GM23338 (cell line): ENCODE measurements around the gene SLC9A8. TPM values are rescaled to one million over a fixed set of nuclear protein-coding genes. Genes with fewer than 3 reads are reported as not detected.

Source experiments
- ATAC-seq: fragments of 200-7000 bp; cut with Tn5 transposase; 3 replicates; pipeline ENCODE4 v1.9.1; 2020
- DNase-seq: peaks from one replicate; pipeline ENCODE4 v3.0.0-alpha.2; 2015; ENCODE audit warnings: low spot score
- H2AFZ ChIP-seq: fragments of 200-600 bp; sonication (generic); 2 replicates; pipeline ENCODE4 v1.8.0; 2016; ENCODE audit warnings: antibody characterized with exemption, mild to moderate bottlenecking, moderate library complexity
- H3F3A ChIP-seq: fragments of 200-600 bp; sonication (generic); replicated peaks from 2 replicates; pipeline ENCODE4 v1.8.0; 2017; ENCODE audit warnings: antibody characterized with exemption, mixed run types, low read depth
- H3K27ac ChIP-seq: fragments of 200-600 bp; sonication (generic); 2 replicates; pipeline ENCODE4 v1.6.1; 2016; ENCODE audit warnings: low read depth
- H3K27me3 ChIP-seq: fragments of 200-600 bp; sonication (generic); 2 replicates; pipeline ENCODE4 v1.8.0; 2016; ENCODE audit warnings: mild to moderate bottlenecking, mixed run types, moderate library complexity; ENCODE audit not compliant: insufficient read depth
- H3K36me3 ChIP-seq: fragments of 200-600 bp; sonication (generic); 2 replicates; pipeline ENCODE4 v1.8.0; 2016; ENCODE audit warnings: mild to moderate bottlenecking; ENCODE audit not compliant: insufficient read depth
- H3K4me1 ChIP-seq: fragments of 200-600 bp; sonication (generic); 2 replicates; pipeline ENCODE4 v1.8.0; 2016; ENCODE audit warnings: mild to moderate bottlenecking, moderate library complexity; ENCODE audit not compliant: insufficient read depth
- H3K4me2 ChIP-seq: fragments of 200-600 bp; sonication (generic); 2 replicates; pipeline ENCODE4 v1.7.1; 2017; ENCODE audit warnings: mixed run types
- H3K4me3 ChIP-seq: fragments of 200-600 bp; sonication (generic); 2 replicates; pipeline ENCODE4 v1.6.1; 2016; ENCODE audit warnings: mixed run types
- H3K79me2 ChIP-seq: fragments of 200-600 bp; sonication (generic); replicated peaks from 2 replicates; pipeline ENCODE4 v1.8.0; 2017; ENCODE audit warnings: mild to moderate bottlenecking; ENCODE audit not compliant: insufficient read depth
- H3K9me2 ChIP-seq: fragments of 200-600 bp; sonication (generic); 2 replicates; pipeline ENCODE4 v1.8.0; 2017; ENCODE audit not compliant: insufficient read depth
- H4K20me1 ChIP-seq: fragments of 200-600 bp; sonication (generic); replicated peaks from 2 replicates; pipeline ENCODE4 v1.8.0; 2017; ENCODE audit warnings: mild to moderate bottlenecking; ENCODE audit not compliant: insufficient read depth
- H3K27ac Mint-ChIP-seq: 2 replicates; pipeline ENCODE4 v1.8.0; 2020; ENCODE audit warnings: inconsistent platforms, mild to moderate bottlenecking, moderate library complexity, mixed read lengths
- H3K27me3 Mint-ChIP-seq: 3 replicates; pipeline ENCODE4 v1.8.0; 2022; ENCODE audit warnings: low read depth, mild to moderate bottlenecking, moderate library complexity, mixed read lengths, inconsistent platforms; ENCODE audit not compliant: insufficient read depth, poor library complexity
- H3K36me3 Mint-ChIP-seq: 3 replicates; pipeline ENCODE4 v1.8.0; 2021; ENCODE audit warnings: low read depth, mild to moderate bottlenecking, inconsistent platforms, moderate library complexity, mixed read lengths
- H3K4me1 Mint-ChIP-seq: 3 replicates; pipeline ENCODE4 v1.8.0; 2020; ENCODE audit warnings: mild to moderate bottlenecking, inconsistent platforms, mixed read lengths
- H3K4me3 Mint-ChIP-seq: 3 replicates; pipeline ENCODE4 v1.8.0; 2021; ENCODE audit warnings: moderate library complexity, mild to moderate bottlenecking, inconsistent platforms, mixed read lengths
- H3K9me3 Mint-ChIP-seq: 3 replicates; pipeline ENCODE4 v1.8.0; 2020; ENCODE audit warnings: moderate library complexity, mild to moderate bottlenecking, inconsistent platforms, mixed read lengths
- ETS1 ChIP-seq: IDR thresholded peaks from 2 replicates; pipeline ENCODE4 v1.6.1; 2016; ENCODE audit warnings: antibody characterized with exemption
- EZH2 ChIP-seq: fragments of 200-600 bp; sonication (generic); IDR thresholded peaks from one replicate; pipeline ENCODE4 v1.8.0; 2017; ENCODE audit warnings: antibody characterized with exemption, mild to moderate bottlenecking, low read depth; ENCODE audit not compliant: unreplicated experiment
- POLR2AphosphoS5 ChIP-seq: IDR thresholded peaks from 2 replicates; pipeline ENCODE4 v1.6.1; 2016; ENCODE audit warnings: antibody characterized with exemption, low read depth
- STAT1 ChIP-seq: IDR thresholded peaks from one replicate; pipeline ENCODE4 v1.6.1; 2016; ENCODE audit warnings: antibody characterized with exemption; ENCODE audit not compliant: unreplicated experiment
- polyA plus RNA-seq: library from polyadenylated mRNA; unstranded; fragments of >200 nt; fragmentation: Nextera tagmentation; extraction: Ambion mirVana; gene quantifications from 2 replicates; pipeline ENCODE4 v1.2.1, GENCODE V29; 2016
- total RNA-seq: library from RNA; depleted of rRNA; stranded (reverse); fragments of >200 nt; shearing (Covaris generic); gene quantifications from 2 replicates; pipeline ENCODE4 v1.2.3, GENCODE V29; 2014
- TF ChIP-seq, protein P1 (sequence below): fragments of 250-450 bp; sonication (Bioruptor Pico); IDR thresholded peaks from 2 replicates; pipeline ENCODE4 v1.5.0; 2020; ENCODE audit warnings: mild to moderate bottlenecking, moderate library complexity
- TF ChIP-seq, protein P2 (sequence below), 2 experiments: fragments of 200-600 bp in 1 of 2; sonication (generic) in 1 of 2; conservative IDR thresholded peaks; 2 replicates each; pipeline versions ENCODE4 v1.5.1 to v1.6.1; 2016 to 2017; ENCODE audit warnings: antibody characterized with exemption in 2 of 2, low read depth in 2 of 2, mild to moderate bottlenecking in 2 of 2, moderate library complexity in 1 of 2

SLC9A8 gene
- total and polyA plus RNA-seq, 2 experiments from 2014 or later, result 2.6 to 6.4 TPM

GRCh38 chr20:49796600-49797343 lies 15.9 kb upstream of the SLC9A8 start (continued):
- TF ChIP-seq, protein P1, sequence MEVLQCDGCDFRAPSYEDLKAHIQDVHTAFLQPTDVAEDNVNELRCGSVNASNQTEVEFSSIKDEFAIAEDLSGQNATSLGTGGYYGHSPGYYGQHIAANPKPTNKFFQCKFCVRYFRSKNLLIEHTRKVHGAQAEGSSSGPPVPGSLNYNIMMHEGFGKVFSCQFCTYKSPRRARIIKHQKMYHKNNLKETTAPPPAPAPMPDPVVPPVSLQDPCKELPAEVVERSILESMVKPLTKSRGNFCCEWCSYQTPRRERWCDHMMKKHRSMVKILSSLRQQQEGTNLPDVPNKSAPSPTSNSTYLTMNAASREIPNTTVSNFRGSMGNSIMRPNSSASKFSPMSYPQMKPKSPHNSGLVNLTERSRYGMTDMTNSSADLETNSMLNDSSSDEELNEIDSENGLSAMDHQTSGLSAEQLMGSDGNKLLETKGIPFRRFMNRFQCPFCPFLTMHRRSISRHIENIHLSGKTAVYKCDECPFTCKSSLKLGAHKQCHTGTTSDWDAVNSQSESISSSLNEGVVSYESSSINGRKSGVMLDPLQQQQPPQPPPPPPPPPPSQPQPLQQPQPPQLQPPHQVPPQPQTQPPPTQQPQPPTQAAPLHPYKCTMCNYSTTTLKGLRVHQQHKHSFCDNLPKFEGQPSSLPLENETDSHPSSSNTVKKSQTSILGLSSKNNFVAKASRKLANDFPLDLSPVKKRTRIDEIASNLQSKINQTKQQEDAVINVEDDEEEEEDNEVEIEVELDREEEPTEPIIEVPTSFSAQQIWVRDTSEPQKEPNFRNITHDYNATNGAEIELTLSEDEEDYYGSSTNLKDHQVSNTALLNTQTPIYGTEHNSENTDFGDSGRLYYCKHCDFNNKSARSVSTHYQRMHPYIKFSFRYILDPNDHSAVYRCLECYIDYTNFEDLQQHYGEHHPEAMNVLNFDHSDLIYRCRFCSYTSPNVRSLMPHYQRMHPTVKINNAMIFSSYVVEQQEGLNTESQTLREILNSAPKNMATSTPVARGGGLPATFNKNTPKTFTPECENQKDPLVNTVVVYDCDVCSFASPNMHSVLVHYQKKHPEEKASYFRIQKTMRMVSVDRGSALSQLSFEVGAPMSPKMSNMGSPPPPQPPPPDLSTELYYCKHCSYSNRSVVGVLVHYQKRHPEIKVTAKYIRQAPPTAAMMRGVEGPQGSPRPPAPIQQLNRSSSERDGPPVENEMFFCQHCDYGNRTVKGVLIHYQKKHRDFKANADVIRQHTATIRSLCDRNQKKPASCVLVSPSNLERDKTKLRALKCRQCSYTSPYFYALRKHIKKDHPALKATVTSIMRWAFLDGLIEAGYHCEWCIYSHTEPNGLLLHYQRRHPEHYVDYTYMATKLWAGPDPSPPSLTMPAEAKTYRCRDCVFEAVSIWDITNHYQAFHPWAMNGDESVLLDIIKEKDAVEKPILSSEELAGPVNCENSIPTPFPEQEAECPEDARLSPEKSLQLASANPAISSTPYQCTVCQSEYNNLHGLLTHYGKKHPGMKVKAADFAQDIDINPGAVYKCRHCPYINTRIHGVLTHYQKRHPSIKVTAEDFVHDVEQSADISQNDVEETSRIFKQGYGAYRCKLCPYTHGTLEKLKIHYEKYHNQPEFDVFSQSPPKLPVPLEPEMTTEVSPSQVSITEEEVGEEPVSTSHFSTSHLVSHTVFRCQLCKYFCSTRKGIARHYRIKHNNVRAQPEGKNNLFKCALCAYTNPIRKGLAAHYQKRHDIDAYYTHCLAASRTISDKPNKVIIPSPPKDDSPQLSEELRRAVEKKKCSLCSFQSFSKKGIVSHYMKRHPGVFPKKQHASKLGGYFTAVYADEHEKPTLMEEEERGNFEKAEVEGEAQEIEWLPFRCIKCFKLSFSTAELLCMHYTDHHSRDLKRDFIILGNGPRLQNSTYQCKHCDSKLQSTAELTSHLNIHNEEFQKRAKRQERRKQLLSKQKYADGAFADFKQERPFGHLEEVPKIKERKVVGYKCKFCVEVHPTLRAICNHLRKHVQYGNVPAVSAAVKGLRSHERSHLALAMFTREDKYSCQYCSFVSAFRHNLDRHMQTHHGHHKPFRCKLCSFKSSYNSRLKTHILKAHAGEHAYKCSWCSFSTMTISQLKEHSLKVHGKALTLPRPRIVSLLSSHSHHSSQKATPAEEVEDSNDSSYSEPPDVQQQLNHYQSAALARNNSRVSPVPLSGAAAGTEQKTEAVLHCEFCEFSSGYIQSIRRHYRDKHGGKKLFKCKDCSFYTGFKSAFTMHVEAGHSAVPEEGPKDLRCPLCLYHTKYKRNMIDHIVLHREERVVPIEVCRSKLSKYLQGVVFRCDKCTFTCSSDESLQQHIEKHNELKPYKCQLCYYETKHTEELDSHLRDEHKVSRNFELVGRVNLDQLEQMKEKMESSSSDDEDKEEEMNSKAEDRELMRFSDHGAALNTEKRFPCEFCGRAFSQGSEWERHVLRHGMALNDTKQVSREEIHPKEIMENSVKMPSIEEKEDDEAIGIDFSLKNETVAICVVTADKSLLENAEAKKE, result no peak

GRCh38 chr20:49797344-49797615 lies 15.3 kb upstream of the SLC9A8 start:
- Histone ChIP-seq H3K79me2 (no peaks in the 10 kb centered on the region), H3K4me1 (no peaks in the 10 kb centered on the region), H3F3A (no peaks in the 10 kb centered on the region), H3K9me2 (no peaks in the 10 kb centered on the region), H3K27me3 (no peaks in the 10 kb centered on the region), H3K4me3 (no peak overlapping the region), H3K36me3 (no peaks in the 10 kb centered on the region), H3K4me2 (no peak overlapping the region), H4K20me1 (no peaks in the 10 kb centered on the region), H3K27ac (no peak overlapping the region), H2AFZ (no peak overlapping the region; the same call in 1 of the 2 replicates)
- H3K4me1 Mint-ChIP-seq, result no peaks in the 10 kb centered on the region
- H3K9me3 Mint-ChIP-seq, result no peaks in the 10 kb centered on the region
- H3K27me3 Mint-ChIP-seq, result no peaks in the 10 kb centered on the region
- DNase-seq, result no peak
- H3K36me3 Mint-ChIP-seq, result no peaks in the 10 kb centered on the region
- no peak overlapping the region for H3K4me3 Mint-ChIP-seq
- H3K27ac Mint-ChIP-seq, result no peak overlapping the region
- ATAC-seq, result no peak
- TF ChIP-seq STAT1 (no peak), ETS1 (no peak), POLR2AphosphoS5 (no peak), EZH2 (no peak)
- TF ChIP-seq, protein P2, sequence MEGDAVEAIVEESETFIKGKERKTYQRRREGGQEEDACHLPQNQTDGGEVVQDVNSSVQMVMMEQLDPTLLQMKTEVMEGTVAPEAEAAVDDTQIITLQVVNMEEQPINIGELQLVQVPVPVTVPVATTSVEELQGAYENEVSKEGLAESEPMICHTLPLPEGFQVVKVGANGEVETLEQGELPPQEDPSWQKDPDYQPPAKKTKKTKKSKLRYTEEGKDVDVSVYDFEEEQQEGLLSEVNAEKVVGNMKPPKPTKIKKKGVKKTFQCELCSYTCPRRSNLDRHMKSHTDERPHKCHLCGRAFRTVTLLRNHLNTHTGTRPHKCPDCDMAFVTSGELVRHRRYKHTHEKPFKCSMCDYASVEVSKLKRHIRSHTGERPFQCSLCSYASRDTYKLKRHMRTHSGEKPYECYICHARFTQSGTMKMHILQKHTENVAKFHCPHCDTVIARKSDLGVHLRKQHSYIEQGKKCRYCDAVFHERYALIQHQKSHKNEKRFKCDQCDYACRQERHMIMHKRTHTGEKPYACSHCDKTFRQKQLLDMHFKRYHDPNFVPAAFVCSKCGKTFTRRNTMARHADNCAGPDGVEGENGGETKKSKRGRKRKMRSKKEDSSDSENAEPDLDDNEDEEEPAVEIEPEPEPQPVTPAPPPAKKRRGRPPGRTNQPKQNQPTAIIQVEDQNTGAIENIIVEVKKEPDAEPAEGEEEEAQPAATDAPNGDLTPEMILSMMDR (conservative IDR thresholded peaks at IDR 0.05; ENCODE audit: low read depth in 2 of 2), result no peak
- TF ChIP-seq, protein P1, result no peak
